GM18909 (cell line): ENCODE data around the gene TREX2.
"Not testable (repeated sequence)": the region's sequence is repeated elsewhere in the genome, so short reads cannot be mapped to it uniquely, and the experiment has no call there.

Source experiments
- ATAC-seq: cut with Tn5 transposase; IDR thresholded peaks from one replicate; pipeline ENCODE4 v1.9.1; 2021; ENCODE audit warnings: mild to moderate bottlenecking; ENCODE audit not compliant: unreplicated experiment, poor library complexity

TREX2 gene

DNA sequence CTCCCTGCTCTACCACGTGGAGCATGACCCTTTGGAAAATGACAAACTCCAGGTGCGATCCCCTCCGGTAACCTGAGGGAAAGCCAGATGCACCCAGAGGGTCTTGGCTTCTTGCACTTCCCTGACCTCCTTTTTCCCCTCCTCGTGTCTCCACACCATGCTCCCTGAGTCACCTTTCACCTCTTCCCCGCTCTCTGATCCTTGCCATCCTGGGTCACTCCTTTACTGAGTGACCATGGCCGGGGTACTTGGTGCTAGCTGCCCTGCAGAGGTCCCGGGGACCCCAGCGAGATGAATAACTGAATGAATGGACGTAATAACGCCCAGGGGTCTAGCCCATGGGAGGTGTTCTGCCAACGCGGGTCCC is 35.0 kb downstream of the TREX2 start:
- ATAC-seq, result no peak

DNA sequence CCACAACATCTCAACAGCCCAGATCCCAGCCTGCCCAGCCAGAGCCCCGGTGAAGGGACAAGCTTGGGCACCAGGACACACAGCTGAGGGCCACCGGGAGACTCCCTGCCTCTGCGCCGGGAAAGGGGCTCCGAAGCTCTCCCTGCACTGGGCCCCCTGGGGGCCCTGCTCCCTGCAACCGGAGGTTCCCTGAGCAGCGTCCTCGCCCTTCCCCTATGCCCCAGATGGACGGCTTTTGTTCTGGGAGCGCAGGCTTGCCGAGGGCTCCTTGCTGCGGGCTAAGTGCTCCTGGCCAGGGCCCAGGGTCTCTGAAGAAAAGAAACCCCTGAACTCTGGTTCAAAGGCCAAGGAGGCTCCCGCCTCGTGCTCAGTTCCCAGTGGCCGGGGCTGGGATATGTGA is 35.5 kb downstream of the TREX2 start:
- no peak for ATAC-seq

DNA sequence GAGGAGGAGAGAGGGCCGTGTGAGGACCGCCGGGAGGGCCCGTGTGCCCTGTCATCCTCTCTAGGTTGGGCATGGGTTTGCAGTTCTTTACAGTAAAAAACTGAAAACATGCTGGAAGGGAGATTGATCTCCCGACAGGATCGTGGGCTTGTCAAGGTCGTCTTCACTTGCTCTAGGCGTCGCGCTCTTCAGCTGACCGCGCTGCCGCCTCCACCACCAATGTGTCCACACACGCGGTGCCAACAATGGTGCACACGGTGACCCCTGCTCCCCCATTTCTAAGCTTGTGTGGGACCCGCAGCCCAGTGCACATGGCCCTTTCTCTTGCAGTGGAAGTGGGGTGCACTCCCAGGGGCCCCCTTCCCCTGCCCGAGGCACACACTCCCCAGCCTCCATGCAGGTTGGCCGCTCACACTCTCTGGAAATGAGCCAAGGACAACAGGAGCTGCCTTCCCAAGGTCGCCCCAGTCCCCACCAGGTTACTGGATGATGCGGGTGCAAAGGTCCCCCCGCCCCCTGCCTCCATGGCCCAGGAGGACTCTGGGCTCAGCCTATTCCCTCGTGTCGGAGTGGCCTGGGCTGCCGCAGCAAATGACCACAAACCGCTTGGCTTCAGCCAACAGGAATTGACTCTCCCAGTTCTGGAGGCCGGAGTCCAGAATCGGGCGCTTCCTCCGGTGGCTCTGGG is 36.3 kb downstream of the TREX2 start:
- no peak for ATAC-seq

DNA sequence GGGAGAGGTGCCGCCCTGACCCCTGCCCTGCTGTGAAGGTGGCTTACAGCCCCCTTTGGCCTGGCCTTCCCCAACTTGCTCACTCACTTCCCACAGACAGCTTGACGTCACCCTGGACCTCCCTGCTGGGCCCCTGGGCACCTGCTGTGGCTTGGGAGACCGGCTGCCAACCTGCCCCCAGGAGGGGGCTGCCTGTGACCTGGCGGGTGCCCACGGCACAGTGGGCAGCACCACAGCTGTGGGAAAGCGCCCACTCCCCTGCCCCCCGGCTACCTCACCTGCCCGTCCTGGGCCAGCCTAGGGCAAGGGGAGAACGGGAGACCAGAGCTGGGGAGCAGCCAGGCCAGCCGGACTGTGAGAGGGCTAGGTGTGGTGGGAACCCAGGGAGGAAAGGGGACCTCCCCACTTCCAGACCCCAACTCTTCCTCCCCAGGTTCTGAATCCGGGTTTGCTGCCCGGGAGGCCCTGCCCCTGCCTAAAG is 36.9 kb downstream of the TREX2 start:
- no peak for ATAC-seq

DNA sequence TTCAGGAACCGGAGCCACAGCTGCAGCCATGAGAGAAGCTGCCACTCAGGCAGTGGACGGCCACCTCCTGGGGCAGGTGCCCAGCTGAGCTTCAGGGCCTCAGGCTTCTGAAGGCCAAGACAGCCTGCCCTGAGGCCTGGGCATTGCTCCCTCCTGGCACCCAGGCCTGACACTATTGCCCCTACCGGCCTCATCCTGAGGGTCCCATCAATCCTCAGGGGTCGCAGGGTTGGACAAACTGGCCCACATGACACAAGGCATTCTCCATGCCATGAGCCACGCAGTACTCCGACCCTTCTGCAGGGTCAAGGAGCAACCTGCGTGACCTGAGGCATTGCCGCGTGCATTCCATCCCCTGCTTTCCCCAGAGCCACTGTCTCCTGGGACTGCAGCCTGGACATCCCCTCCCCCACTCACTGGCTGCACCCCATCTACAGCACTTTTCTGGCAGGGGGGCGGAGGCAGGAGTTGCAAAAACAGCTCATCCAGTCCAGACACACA is 37.6 kb downstream of the TREX2 start:
- no peak for ATAC-seq

DNA sequence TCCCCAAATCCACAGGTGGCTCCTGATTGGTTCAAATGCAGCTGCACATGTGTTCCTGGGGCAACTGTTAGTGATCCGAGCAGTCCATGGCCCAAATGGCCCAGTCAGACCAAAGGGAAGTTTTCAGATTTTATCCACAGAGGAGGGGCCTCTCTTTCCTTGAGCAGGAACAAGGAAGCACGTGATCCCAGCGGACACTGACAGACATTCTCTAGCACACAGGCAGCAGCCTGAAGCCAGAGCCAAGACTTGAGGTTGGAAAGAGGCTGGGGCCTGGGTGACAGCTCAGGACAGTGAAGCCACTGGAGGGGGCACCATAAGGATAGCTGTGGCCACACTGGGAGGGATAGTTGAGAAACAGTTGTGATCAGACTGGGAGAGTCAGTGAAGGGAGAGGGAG is 38.1 kb downstream of the TREX2 start:
- ATAC-seq, result no peak

DNA sequence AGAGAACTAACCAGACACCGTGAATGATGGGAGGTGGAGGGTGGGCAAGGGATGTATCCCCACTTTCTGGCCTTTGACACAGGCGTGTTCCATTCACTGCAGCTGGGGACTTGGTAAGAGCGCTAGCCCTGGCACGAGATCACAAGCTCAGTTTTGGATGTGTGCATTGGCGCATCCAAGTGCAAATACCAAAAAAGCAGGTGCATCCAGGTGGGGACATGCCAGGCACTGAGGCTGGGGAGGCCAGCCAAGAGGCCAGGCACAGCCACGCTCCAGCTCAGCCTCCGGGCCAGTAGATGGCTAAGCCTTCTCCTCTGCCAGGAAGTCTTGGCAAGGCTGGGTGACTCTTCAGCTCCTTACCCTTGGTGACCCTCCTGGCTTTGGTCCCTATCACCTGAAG is 39.0 kb downstream of the TREX2 start:
- ATAC-seq, result no peak

DNA sequence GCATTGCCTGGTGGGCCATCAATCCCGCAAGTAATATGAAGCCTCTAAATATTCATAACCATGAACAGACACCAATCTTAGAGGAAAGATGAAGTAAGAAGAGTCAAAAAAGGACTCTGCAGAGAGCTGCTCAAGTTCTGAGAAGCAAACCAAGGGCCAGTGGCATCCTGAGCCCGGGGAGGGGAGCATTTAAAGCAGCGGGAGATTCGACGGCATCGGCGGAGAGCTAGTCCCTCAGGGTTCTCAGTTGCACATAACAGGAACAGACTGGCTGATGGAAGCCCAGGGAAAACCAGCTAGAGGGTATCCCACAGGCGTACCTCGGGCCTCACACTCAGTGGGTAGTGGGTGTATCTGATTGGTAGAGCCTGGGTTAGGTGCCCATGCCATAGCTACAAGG is 39.8 kb downstream of the TREX2 start:
- ATAC-seq, result no peak

DNA sequence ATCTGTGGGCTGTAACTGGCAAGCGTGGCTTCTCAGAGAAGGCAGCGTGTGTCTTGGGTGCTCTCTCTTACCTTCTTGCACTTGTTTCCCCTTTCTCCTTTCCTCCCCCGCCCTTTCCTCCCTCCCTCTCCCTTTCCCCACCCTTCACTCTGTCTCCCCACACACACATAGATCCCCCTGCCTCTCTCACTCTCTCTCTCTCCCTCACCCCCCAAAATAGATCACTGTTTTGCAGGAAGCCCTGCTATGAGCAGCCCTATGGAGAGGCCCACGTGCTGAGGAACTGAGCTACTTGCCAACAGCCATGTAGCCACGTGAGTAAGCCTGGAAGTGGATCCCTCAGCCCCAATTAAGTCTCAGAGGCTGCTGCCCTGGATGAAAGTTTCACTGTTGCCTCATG is 40.4 kb downstream of the TREX2 start:
- ATAC-seq, result no peak

DNA sequence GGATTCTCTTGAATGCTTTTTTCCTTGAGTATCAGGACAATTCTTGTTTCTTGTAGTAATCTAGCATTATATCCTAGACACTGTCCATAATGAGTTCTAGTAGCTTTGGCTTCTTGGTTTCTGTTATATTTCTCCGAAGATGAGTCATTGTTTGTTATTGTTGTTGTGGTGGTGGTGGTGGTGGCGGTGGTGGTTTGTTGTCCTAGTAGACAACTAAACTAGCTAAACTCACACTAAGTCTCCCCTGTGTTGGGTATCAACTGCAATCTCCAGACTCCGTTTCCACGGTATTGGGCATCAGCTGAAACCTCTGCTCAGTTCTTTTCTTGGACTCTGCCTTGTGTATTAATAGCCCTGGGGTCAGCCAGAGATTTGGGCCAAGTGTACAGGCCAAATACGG is 41.5 kb downstream of the TREX2 start:
- not testable (repeated sequence) for ATAC-seq

DNA sequence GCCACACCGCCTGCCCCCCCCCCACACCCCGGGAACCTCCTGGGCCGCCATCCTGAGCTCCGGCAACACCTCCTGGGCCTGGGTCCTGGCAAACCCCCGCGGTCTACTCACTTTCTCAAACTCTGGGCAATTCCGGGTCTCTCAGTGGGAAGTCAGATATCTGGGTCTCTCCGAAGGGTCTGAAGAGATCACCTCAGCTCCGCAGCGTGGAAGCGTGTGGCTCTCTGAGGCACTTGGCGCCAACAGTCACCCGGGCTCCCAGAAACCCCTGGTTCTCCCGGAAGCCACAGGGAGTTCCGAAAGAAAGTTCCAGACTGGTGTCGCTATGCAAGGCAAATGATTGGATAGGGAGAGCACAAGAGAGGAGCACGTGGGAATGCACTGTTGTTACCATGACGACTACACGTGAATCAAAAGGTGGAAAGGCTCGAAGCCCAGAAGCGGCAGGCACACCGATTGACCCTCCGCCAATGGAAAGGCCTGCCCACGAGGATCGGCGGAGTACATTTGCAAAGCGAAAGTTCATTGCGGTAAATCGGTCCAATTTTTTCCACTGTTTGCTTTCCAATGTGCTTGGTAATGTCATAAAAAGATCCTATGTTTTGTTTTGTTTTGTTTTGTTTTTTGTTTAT is 44.6 kb downstream of the TREX2 start, which contains the start of gene PNMA6E:
TSS of gene PNMA6E (minus strand) at position 218 of the 632 bp plus-strand sequence. CDS start 2,501 bp downstream, outside the sequence.
- ATAC-seq, result no peak

DNA sequence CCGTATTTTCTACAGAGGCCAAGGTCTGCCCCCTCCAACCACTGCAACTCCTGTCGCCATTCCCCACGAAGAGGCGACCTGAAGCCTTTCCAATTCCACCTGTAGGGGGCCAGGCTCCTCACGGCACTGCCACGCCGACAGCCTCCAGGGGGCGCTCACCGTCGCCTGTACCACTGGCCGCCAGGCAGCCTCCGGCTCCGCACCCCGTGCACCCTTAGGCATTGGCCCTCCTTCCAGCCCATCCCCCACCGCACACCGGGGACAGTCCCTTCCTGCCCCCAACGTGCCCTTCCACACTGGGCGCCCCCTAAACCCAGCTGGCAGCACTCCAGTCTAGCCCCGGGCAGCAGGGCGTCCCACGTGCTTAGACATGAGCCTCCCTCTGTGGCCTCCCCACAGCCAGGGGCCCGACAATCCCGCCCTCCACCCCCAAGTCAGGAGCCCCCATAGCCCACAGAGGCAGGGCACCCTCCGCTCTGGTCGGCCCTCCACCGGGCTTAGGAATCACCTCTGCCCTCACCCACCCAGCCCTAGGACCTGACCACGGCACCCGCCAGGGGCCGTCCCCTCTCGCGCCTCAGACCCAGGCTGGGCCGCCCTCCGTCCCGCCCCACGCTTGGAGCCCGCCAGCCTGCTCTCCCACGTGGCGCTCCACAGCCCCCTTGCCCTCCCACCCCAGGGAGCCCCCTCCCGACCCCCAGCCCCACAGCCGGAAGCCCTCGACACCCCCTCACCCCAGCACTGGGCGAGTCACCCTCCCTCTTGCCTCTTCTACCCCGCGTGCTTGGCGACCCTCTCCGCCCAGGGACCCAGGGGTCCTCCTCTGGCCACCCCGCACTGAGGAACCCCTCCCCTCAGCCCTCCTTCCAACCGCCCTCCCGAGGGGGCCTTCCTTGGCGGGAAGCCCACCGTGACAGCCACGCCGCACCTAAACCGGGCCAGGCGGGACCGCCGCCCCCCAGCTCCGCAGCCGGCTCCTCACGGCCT is 45.4 kb downstream of the TREX2 start:
- ATAC-seq, result no peak

DNA sequence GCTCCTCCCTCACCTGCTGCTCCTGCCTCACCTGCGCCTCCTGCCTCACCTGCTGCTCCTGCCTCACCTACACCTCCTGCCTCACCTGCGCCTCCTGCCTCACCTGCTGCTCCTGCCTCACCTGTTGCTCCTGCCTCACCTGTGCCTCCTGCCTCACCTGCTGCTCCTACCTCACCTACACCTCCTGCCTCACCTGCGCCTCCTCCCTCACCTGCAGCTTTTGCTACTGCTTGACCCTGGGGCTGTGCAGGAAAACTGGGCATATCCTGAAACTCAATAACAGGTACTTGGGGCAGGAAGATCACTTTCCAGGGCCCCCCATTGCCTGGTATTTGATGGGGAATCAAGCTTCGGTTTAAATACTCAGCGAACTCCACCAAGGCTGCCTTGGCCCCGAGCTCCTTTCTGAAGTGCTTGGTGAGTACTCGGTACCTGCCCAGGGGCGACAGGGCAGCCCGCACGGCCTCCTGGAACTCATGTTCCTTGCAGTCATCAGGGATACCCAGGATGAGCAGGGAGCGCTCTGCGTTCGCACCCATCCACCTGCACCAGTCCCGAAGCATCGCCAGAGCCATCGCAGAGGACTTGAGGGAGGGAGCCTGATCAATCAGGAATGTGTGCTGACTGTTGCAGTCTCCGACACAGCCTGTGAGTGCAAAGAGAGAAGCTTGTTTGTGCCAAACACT is 47.4 kb downstream of the TREX2 start:
- ATAC-seq, result no peak

DNA sequence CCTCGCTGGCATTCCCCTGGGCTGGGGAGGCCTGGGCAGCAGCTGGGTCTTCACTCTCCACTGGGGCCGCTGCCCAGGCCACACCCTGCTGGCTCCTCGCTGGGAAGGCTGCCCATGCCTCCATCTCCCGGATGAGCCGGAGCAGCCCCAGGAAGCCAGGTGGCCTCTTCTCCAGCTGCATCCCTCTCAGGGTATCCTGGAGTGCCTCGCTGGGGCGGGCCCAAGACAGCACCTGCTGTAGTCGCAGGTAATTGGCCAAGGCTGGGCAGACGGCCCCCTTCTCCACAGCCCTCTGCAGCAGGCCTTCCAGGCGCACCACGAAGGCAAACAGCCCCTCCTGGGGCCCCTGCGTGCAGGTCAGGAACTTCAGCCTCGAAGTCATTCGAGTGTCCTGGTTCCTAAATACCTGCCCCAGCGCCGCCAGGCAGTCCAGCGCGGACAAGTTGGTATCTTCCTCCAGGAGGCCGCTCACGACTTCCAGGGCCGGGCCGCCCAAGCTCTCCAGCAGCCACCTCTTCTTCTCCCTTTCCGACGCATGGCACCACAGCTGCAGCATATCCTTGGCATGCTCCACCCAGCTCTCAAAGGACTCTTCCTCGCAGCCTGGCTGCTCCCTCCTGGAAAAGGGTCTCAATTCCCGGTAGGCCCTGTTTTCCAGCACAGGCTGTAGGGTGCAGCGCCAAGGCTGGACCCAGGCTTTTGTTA is 48.4 kb downstream of the TREX2 start:
- no peak for ATAC-seq

DNA sequence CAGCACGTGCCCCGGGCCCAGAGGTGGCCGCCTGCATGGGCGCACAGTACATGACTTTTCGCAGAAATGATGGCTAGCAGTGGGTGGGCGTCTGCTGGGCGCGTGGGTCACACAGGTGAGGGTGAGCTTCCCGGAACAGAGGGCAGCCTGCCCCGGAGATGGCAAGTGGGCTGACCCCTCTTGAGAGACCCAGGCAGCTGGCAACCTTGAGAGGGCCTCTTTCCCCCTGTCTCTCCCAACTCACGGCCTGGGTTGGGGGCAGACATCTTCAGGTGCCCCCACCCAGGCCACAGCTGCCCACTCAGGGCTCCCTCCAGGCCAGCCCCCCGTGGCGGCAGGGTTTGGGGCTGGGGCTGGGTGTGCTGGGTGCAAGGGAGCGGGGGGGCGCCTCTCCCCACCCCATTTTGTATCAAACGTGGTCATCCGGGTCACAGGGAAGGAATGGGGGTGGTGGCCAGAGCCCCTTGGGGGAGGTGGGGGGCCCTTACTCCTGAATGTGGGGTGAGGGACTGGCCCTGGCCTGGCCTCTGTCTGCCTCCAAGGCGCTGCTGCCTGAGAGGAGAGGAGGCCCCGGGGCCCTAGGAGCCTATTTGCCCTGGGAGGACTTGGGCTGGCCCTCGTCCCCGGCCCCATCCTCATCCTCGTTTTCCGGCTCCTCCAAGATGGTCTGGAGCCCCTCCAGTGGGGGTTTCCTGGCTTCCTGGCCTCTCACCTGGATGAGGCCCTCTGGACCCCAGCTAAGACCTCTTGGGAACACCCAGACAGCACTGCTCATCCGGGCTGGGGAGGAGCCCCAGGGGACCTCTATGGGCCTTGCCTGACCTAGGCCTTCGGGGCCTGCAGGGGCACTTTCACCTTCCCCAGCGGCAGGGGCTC is 49.3 kb downstream of the TREX2 start:
- ATAC-seq, result no peak

DNA sequence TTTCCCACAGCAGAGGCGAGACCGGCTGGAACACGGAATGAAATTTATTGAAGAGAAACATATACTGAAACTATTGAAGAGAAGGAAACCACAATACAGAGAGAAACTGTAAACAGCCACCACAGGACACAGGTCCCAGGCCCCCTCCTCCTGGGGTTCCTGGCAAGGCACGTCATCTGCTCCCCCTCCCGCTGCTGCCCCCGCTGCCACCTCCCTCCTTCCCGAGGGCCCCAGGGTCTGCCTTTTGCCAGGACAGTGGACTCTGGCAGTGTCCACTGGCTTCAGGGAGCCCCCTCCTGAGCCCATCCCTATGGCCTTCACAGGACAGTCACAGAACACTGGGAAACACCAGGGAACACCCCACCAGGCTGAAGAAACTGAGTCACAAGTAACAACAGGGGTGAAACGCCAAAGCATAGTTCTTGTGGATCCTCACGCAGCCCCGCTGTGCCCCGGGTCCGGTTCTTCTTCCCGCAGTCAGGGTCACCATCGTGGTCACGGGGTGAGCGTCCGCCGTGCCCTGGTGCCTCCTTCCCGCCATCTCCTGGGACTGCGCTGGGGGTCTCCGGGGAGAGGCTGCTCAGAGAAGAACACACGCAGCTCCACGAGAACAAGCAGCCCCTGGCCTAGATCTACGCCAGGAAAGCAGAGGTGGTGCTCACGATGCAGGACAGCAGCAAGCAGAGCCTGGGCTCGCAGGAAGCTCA is 50.1 kb downstream of the TREX2 start:
- ATAC-seq, result peak; percentile 51

DNA sequence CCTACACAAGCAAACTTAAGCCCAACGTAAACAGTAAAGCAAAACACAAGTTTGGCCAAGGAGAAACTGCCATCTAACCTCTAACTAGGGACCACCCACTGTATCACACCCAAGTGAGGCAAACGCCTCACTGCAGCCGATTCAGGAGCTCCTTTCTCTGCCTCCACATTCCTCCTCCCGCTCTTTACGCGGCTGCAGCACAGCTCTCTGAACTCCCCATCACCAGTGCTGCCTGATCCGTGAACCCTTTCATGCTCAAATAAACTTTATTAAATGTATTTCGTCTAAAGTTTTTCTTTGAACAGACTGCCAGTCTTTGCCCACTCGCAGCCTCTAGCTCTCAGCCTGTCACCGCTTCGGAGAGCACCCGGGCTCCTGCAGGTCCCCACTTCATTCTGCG is 51.2 kb downstream of the TREX2 start:
- ATAC-seq, result no peak
